Choroid plexus epithelial cell (primary cell): ENCODE measurements around the gene COL1A1.

Experiments
- DNase-seq: peaks from one replicate; pipeline ENCODE4 v3.0.0-alpha.2; 2010; ENCODE audit warnings: low read depth
- H3K4me3 ChIP-seq: 2 replicates; pipeline ENCODE4 v1.5.1; 2011; ENCODE audit warnings: low read depth, mild to moderate bottlenecking, control low read depth, low read length, moderate library complexity
- CTCF ChIP-seq: conservative IDR thresholded peaks from 2 replicates; pipeline ENCODE4 v1.5.1; 2011; ENCODE audit warnings: low read depth, mild to moderate bottlenecking, control low read depth, inconsistent platforms, low read length, moderate library complexity

Gene COL1A1

GRCh38 chr17:50169881-50170459 lies 31.5 kb downstream of the COL1A1 start:
- TF ChIP-seq CTCF, result no peak
- no peak for DNase-seq
- H3K4me3 ChIP-seq, result no peak overlapping the region

GRCh38 chr17:50169121-50169764 lies 32.2 kb downstream of the COL1A1 start:
- no peak overlapping the region for H3K4me3 ChIP-seq
- peak; percentile 95 for TF ChIP-seq CTCF
- peak; percentile 81 for DNase-seq

GRCh38 chr17:50168319-50168718 lies 33.1 kb downstream of the COL1A1 start:
- no peak for TF ChIP-seq CTCF
- no peak overlapping the region for H3K4me3 ChIP-seq
- no peak for DNase-seq

- no peak overlapping the region for H3K4me3 ChIP-seq
- no peak for TF ChIP-seq CTCF
- no peak for DNase-seq
Observed at GRCh38 chr17:50167371-50167770, 34.1 kb downstream of the COL1A1 start.

GRCh38 chr17:50166518-50167181 lies 34.8 kb downstream of the COL1A1 start:
- no peak overlapping the region for H3K4me3 ChIP-seq

GRCh38 chr17:50165867-50166517 lies 35.4 kb downstream of the COL1A1 start, which contains the start of gene SGCA:
Gene SGCA, plus strand, starts transcription at chr17:50166005. Its CDS starts 36 bp downstream, at chr17:50166041.
- H3K4me3 ChIP-seq, result no peak within 1 kb of the TSS
- TF ChIP-seq CTCF, result no peak
- DNase-seq, result no peak

More at GRCh38 chr17:50166518-50167181, 34.8 kb downstream of the COL1A1 start:
- no peak for DNase-seq
- TF ChIP-seq CTCF, result no peak
